Activated T-cell treated with anti-CD3 and anti-CD28 coated beads, Interleukin-2, amount 50 U/mL, for 1 hour (primary cell): Measurements from ENCODE around the gene DIP2A.

Experiments
- DNase-seq: peaks from one replicate; pipeline ENCODE4 v3.0.0-alpha.2; 2020

Gene DIP2A, protein sequence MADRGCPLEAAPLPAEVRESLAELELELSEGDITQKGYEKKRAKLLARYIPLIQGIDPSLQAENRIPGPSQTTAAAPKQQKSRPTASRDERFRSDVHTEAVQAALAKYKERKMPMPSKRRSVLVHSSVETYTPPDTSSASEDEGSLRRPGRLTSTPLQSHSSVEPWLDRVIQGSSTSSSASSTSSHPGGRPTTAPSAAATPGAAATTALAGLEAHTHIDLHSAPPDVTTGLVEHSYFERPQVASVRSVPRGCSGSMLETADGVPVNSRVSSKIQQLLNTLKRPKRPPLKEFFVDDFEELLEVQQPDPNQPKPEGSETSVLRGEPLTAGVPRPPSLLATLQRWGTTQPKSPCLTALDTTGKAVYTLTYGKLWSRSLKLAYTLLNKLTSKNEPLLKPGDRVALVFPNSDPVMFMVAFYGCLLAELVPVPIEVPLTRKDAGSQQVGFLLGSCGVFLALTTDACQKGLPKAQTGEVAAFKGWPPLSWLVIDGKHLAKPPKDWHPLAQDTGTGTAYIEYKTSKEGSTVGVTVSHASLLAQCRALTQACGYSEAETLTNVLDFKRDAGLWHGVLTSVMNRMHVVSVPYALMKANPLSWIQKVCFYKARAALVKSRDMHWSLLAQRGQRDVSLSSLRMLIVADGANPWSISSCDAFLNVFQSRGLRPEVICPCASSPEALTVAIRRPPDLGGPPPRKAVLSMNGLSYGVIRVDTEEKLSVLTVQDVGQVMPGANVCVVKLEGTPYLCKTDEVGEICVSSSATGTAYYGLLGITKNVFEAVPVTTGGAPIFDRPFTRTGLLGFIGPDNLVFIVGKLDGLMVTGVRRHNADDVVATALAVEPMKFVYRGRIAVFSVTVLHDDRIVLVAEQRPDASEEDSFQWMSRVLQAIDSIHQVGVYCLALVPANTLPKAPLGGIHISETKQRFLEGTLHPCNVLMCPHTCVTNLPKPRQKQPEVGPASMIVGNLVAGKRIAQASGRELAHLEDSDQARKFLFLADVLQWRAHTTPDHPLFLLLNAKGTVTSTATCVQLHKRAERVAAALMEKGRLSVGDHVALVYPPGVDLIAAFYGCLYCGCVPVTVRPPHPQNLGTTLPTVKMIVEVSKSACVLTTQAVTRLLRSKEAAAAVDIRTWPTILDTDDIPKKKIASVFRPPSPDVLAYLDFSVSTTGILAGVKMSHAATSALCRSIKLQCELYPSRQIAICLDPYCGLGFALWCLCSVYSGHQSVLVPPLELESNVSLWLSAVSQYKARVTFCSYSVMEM (N-terminal part only)

GRCh38 chr21:46458315-46459023 lies at the start of gene DIP2A:
Gene DIP2A (plus strand): TSS chr21:46458891. CDS start chr21:46459132, 241 bp downstream.
- DNase-seq: peak; percentile 94

DNA sequence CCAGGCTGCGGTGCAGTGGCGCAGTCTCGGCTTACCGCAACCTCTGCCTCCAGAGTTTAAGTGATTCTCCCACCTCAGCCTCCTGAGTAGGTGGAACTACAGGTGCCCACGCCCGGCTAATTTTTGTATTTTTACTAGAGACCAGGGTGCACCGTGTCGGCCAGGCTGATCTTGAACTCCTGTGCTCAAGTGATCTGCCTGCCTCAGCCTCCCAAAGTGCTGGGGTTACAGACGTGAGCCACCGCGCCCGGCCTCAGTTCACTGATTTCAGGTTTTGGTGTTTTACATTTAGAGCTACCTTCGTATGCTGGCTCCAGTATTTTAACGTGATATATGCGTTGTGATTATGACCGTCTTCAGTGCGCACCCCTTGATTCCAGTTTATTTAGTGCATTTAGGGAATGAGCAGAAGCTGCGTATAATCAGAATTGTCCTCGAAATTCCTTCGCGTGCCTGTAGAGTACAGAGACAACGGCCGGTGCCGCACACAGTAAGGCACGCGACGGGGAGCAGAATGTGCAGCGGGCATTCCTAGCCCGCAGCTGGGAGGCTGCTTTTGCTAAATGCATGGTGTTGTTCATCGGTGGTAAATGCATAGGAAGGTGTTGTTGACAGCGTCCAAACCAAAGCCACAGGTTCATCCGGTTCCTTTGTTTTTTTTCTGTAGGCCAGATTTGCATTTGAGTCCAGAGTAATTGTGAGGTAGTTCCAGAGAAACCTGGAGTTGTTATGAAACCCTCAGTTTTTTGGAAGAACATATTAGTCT lies 48.9 kb upstream of the DIP2A start:
- DNase-seq: no peak

- DNase-seq: no peak
Measured at GRCh38 chr21:46410516-46410915, 48.2 kb upstream of the DIP2A start.

GRCh38 chr21:46411236-46411635 lies 47.5 kb upstream of the DIP2A start:
- no peak for DNase-seq

GRCh38 chr21:46411691-46412090 lies 47.0 kb upstream of the DIP2A start:
- DNase-seq: no peak

DNA sequence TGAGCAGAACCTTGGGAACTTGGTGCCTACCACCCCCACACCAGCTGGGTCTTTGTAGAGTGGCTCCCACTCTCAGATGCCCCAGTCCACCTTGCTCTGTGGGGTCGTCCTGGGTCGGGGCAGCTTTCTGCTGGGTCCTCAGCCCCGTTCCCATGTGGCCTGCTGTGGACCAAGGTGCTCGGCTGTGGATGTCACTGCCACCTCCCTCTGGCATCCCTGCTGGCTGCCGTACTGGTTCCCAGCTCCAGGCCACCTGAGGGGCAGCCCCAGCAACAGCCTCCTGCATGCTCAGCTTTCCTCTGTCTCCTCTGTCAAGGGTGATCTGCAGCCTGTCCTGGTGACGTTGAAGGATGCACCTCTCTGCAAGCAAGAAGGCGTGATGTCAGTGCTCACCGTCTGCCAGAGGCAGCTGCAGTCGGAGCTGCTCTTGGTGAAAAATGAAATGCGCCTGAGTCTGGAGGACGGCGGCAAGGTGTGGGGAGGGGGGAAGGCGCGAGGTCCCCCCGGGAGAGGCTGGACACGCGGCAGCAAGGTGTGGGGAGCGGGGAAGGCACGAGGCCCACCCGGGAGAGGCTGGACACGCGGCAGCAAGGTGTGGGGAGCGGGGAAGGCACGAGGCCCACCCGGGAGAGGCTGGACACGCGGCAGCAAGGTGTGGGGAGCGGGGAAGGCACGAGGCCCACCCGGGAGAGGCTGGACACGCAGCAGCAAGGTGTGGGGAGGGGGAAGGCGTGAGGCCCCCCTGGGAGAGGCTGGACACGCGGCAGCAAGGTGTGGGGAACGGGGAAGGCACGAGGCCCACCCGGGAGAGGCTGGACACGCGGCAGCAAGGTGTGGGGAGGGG lies 45.9 kb upstream of the DIP2A start:
- no peak for DNase-seq

DNA sequence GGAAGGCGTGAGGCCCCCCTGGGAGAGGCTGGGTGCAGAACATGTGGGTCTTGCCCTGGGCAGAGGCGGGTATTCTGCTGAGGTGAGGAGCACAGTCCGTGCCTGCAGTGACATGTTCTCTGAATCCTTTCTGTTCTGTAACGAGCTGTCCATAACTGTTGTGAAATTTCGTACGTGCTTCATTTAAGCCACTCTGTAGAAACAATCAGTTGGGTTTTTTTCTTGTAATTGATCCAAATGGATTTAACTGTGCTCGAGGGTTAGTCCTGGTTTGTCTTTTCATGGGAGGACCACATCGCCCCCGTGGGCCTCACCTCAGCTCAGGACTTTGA lies 45.4 kb upstream of the DIP2A start:
- DNase-seq: no peak

DNA sequence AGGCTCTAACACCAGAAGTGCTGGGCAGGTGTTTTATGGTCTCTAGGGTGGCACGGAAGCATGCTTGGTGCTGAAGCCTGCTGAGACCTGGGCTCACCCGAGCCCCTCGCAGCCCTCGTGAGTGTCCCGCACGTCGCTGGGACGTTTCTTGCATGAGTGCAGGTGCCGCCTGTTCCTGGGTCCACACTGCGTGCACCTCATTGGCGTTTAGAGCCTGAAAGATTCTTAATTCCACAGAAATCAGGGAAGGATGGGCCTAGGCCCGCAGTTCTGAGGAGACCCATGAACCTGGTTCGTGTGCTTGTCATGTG lies 43.8 kb upstream of the DIP2A start:
- no peak for DNase-seq

DNA sequence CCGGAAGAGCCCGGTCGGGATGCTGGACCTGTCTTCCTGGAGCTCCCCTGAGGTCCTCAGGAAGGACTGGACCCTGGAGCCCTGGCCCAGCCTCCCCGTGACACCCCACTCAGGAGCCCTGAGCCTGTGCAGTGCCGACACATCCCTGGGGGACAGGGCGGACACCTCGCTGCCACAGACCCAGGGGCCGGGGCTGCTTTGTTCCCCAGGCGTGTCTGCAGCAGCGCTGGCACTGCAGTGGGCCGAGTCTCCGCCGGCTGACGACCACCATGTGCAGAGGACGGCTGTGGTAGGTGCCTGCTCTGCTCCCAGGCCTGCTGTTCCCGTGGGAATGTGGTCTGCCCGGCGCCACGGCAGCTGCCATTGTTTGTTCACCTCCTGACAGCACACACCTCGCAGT lies 42.1 kb upstream of the DIP2A start:
- DNase-seq: no peak

DNA sequence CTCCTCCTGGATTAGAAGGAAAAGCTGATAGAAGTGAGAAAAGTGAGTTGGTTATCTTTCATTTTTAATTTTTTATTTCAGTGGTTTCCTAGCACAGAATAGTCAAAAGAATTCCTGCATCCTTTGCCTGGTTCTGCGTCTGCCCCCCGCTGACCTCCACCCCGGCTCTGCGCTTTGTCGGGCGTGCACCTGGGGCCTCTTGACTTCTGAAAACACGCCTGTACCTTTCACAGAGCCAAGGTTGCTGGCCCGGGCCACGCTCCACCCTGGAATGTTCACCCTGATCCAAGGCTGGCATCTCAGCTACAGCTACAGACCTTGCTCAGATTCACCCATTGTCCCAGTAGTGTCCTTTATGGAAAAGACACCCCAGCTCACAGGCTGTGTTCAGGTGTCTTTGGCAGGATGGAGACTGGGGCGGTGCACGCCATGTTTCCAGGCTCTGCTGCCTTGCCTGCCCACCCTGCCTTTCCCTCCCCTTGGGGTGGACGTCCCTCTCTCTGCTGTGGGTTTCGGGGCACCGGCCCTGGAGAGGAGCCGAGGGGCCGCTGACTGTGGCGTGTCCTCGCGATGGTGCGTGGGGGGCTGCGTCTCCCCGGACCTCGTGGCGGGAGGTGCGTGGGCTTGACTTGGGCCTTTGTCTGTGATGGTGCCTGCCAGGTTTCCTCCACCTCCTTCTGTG lies 40.3 kb upstream of the DIP2A start:
- no peak for DNase-seq

- DNase-seq: no peak
Measured at GRCh38 chr21:46420241-46421190, 38.2 kb upstream of the DIP2A start.

DNA sequence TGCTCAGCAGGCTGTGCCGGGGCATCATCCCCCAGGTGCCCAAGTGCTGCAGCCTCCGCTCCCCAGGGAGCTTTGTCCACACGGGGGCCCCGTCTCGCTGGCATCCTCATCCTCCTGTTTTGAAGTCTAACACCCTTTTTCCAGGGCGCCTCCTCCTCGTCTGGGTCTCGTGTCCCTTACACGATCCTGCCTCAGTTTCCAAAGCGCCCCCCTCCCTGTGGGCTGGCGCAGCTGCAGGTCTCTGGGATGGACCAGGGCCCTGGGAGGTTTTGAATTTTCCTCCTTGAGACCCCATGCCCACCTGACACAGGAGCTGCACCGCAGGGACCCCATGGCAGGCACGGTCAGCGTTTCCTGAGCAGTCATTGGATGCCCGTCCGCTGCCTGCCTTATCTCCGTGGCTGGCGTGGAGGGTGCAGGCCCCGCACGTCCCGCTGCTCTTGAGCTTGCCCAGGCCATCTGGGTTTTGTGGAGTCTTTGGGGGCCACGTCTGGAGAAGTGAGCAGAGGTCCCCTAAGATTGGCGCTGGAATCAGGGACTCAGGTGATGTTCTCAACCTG lies 37.4 kb upstream of the DIP2A start:
- DNase-seq: no peak

DNA sequence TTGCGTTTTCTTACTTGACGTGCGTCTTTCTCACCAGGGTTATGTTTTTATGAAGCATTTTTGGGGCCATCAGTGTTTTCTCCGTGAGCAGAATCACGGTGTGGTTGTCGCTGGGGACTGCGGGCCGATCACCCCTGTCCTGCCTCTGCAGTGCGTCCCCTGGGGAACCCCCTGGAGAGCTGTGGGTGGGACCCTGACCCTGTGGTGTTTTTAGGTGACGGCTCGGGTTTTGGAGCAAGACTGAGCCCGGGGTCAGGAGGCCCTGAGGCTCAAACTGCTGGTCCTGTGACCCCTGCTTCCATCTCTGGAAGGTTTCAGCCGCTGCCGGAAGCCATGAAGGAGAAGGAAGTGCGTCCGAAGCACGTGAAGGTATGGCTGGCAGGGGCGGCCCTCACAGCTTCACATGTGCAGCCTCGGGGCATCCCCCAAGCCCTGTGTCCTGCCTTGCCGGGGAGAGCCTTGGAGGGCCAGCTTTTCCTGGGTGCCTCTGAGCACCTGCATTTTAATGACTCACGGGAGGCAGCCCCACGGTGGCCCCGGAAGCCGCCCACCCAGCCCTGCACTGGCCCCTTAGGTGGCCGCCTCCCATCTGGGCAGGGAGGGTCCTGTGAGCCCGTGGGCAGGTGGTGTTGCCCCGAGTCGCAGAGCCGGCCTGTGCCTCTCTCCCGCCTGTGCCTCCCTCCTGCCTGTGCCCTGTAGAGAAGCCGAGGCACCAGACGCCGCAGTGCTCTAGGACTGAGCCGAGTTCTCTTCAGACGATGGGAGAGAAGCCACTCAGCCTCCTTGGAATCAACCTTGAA lies 36.7 kb upstream of the DIP2A start:
- no peak for DNase-seq

DNA sequence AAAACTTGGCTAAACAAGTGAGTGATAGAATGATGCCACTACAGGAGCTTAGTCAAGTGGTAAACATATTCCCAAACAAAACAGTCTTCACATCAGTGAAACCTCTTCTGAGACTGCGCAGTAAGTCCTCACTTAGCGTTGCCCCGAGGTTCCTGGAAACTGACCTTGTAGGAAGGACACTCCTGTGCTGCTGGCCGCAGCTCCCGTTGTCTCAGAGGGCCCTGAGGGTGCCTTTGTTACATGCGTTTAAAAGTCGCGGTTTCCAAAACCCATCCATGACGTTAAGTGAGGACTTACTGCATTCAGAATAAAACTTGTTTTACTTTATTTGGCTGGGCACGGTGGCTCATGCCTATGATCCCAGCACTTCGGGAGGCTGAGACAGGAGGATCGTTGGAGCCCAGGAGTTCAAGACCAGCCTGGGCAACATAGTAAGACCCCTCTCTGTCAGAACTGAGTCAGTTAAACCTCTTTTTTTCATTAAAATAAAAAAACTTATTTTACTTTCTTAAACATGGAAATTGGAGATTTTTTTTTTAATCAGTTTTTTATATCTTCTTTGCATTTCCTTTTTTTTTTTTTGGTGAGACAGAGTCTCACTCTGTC lies 36.0 kb upstream of the DIP2A start:
- DNase-seq: no peak

- no peak for DNase-seq
Measured at GRCh38 chr21:46423546-46424038, 35.1 kb upstream of the DIP2A start.

DNA sequence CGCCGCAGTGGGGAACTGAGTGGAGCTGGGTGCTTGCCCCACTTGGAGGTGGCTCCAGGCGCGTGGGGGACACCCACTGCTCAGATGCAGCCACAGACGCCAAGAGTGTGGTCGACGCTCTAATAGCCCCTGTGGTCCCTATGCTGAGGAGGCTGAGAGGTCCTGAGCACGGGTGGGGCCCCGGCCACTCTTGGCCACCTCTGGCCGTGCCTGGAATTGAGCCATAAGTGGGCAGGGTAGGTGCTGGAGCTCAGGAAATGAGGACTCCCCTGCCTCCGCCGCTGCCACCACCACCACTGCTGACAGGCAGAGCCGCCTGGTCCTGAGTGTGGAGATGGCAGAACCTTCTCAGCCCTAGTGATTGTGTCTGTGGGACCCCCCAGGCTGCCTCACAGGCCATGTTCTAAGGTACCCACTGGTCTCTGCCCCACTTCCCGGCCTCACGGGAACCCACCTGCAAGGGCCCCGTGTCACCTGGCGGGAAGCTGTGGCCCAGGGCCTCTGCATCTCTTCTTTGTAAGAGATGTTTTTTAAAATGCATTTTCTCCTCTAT lies 34.6 kb upstream of the DIP2A start:
- peak; percentile 37 for DNase-seq

DNA sequence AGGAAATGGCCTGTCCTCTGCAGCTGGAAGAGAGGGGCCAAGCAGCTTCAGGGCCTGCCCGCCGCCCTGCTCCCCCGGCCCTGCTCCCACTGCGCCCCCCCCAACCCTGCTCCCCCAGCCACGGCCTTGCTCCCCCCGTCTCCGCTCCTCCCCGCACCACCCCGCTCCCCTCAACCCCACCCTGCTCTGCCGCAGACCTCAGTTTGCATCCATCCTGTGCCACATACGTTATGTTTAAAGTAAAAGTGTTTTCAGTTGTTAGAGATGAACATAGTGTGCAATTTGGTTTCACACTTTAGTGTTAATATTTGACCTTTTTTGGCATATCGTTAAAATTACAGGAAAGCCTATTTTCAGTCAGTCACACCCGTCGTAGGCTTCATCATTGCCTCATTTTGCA lies 34.1 kb upstream of the DIP2A start:
- no peak for DNase-seq
